GM12865 (cell line): ENCODE data around the gene SOX9.

ENCODE experiments used
- DNase-seq: peaks from one replicate; pipeline ENCODE4 v3.0.0; 2010; ENCODE audit warnings: low read depth
- H3K4me3 ChIP-seq: 2 replicates; pipeline ENCODE4 v1.5.1; 2011; ENCODE audit warnings: mild to moderate bottlenecking, low read depth, low read length, control low read depth
- CTCF ChIP-seq: IDR thresholded peaks from 2 replicates; pipeline ENCODE4 v1.5.1; 2011; ENCODE audit warnings: low read length, control low read depth, low read depth, inconsistent platforms; ENCODE audit not compliant: insufficient read depth; ENCODE audit errors: missing control alignments

The SOX9 gene

GRCh38 chr17:72089453-72089987 lies 31.3 kb upstream of the SOX9 start:
- no peak for DNase-seq
- no peak overlapping the region for H3K4me3 ChIP-seq
- no peak for TF ChIP-seq CTCF

GRCh38 chr17:72090108-72090507 lies 30.7 kb upstream of the SOX9 start:
- no peak for TF ChIP-seq CTCF
- no peak for DNase-seq
- no peak overlapping the region for H3K4me3 ChIP-seq

GRCh38 chr17:72092710-72093322 lies 28.0 kb upstream of the SOX9 start:
- H3K4me3 ChIP-seq, result no peak overlapping the region
- no peak for TF ChIP-seq CTCF
- no peak for DNase-seq

- no peak for TF ChIP-seq CTCF
- DNase-seq, result no peak
Measured at GRCh38 chr17:72093707-72094106, 27.1 kb upstream of the SOX9 start.

GRCh38 chr17:72095316-72095715 lies 25.5 kb upstream of the SOX9 start:
- no peak for DNase-seq
- H3K4me3 ChIP-seq, result no peak overlapping the region
- no peak for TF ChIP-seq CTCF

More at GRCh38 chr17:72093707-72094106, 27.1 kb upstream of the SOX9 start:
- no peak overlapping the region for H3K4me3 ChIP-seq

GRCh38 chr17:72097144-72097543 lies 23.7 kb upstream of the SOX9 start:
- no peak for DNase-seq
- no peak for TF ChIP-seq CTCF
- no peak overlapping the region for H3K4me3 ChIP-seq

GRCh38 chr17:72099919-72100318 lies 20.9 kb upstream of the SOX9 start:
- DNase-seq, result no peak
- no peak for TF ChIP-seq CTCF

More at GRCh38 chr17:72099919-72100318, 20.9 kb upstream of the SOX9 start:
- H3K4me3 ChIP-seq, result no peak overlapping the region
